ENCODE results near the gene SLITRK6.

DNA sequence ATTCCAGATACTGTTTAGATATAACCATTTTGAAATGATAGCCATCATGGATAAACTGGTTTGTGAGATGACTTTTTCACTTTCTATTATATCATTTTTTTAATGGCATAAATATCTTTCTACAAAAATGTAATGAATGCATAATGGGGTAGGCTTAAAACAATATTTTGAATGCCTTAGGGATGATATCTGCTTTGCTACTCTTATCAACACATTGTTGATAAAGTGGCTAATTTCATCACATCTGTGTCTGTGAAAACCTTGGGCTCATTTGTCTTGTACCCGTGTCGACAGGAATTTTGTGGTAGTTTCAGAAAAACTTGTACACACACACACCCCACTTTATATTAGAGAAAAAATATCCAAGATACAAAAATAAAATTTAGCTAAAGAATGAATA lies 44.1 kb downstream of the SLITRK6 start:
- TF ChIP-seq POLR2A (IDR thresholded peaks at IDR 0.05; ENCODE audit: control extremely low read depth in 1 of 2, low read depth in 2 of 2, low read length in 2 of 2), result no peak
- TF ChIP-seq EGR1 (IDR thresholded peaks at IDR 0.05; ENCODE audit: borderline replicate concordance, low read depth, low read length), result no peak
- TF ChIP-seq, protein P1, sequence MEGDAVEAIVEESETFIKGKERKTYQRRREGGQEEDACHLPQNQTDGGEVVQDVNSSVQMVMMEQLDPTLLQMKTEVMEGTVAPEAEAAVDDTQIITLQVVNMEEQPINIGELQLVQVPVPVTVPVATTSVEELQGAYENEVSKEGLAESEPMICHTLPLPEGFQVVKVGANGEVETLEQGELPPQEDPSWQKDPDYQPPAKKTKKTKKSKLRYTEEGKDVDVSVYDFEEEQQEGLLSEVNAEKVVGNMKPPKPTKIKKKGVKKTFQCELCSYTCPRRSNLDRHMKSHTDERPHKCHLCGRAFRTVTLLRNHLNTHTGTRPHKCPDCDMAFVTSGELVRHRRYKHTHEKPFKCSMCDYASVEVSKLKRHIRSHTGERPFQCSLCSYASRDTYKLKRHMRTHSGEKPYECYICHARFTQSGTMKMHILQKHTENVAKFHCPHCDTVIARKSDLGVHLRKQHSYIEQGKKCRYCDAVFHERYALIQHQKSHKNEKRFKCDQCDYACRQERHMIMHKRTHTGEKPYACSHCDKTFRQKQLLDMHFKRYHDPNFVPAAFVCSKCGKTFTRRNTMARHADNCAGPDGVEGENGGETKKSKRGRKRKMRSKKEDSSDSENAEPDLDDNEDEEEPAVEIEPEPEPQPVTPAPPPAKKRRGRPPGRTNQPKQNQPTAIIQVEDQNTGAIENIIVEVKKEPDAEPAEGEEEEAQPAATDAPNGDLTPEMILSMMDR (IDR thresholded peaks at IDR 0.05; ENCODE audit: control extremely low read depth in 1 of 3, insufficient read depth in 1 of 3, low read depth in 1 of 3, low read length in 3 of 3), result no peak

Measured in H1 (cell line).